ENCODE data around the gene SLC22A2.

DNA sequence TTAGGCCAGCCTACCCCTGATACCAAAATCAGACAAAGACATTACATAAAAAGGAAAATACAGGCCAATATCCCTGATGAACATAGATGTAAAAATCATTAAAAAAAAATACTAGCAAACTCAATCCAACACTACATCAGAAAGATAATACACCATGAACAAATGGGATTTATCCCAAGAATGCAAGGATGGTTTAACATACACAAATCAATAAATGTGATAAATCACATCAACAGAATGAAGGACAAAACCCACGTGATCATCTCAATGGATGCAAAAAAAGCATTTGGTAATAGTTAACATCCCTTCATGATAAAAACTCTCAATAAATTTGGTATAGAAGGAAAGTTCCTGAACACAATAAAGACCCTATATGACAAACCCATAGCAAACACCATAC is 63.8 kb downstream of the SLC22A2 start:
- TF ChIP-seq POLR2AphosphoS5 (IDR thresholded peaks at IDR 0.05; ENCODE audit: borderline replicate concordance, low read depth, low read length) = no peak
- TF ChIP-seq EZH2 (IDR thresholded peaks at IDR 0.05) = no peak
- TF ChIP-seq FOXP2 (optimal IDR thresholded peaks at IDR 0.05; ENCODE audit: control extremely low read depth, extremely low read length, insufficient read depth) = no peak
